K562 (cell line): Measurements from ENCODE around the gene CTSW. TPM values are rescaled to one million over a fixed set of nuclear protein-coding genes. Genes with fewer than 3 reads are reported as not detected.

Experiments
- ASH1L ChIP-seq: fragments of 450-650 bp; IDR thresholded peaks from 2 replicates; pipeline ENCODE4 v1.6.1; 2018; ENCODE audit warnings: borderline replicate concordance, mild to moderate bottlenecking, low read depth; ENCODE audit not compliant: partially characterized antibody
- ATF7 ChIP-seq: fragments of 450-650 bp; IDR thresholded peaks from 2 replicates; pipeline ENCODE4 v1.7.1; 2014; ENCODE audit warnings: mild to moderate bottlenecking, moderate library complexity
- BHLHE40 ChIP-seq: IDR thresholded peaks from 2 replicates; pipeline ENCODE4 v1.6.1; 2011; ENCODE audit warnings: low read length, improper control_type of control experiment
- BRD9 ChIP-seq: fragments of 450-650 bp; IDR thresholded peaks from 2 replicates; pipeline ENCODE4 v1.6.1; 2018; ENCODE audit warnings: low read depth; ENCODE audit not compliant: partially characterized antibody
- HDAC3 ChIP-seq: fragments of 450-650 bp; IDR thresholded peaks from 2 replicates; pipeline ENCODE4 v1.6.1; 2018; ENCODE audit warnings: borderline replicate concordance, mild to moderate bottlenecking, moderate library complexity; ENCODE audit not compliant: partially characterized antibody
- HDGF ChIP-seq: fragments of 450-650 bp; IDR thresholded peaks from 2 replicates; pipeline ENCODE4 v1.6.1; 2016
- HMGN3 ChIP-seq: IDR thresholded peaks from 2 replicates; pipeline ENCODE4 v1.6.1; 2011; ENCODE audit warnings: borderline replicate concordance, low read depth, mild to moderate bottlenecking, mixed read lengths, low read length; ENCODE audit not compliant: insufficient read length; ENCODE audit errors: extremely low read depth
- MAFK ChIP-seq: IDR thresholded peaks from 2 replicates; pipeline ENCODE4 v1.6.1; 2011; ENCODE audit warnings: low read length, improper control_type of control experiment
- MTF1 ChIP-seq: fragments of 250-450 bp; sonication (Bioruptor Pico); IDR thresholded peaks from 2 replicates; pipeline ENCODE4 v1.9.0; 2021; ENCODE audit warnings: moderate library complexity, mild to moderate bottlenecking, inconsistent platforms, borderline replicate concordance
- NFRKB ChIP-seq: fragments of 450-650 bp; IDR thresholded peaks from 2 replicates; pipeline ENCODE4 v1.6.1; 2016; ENCODE audit warnings: low read depth
- PCBP2 ChIP-seq: fragments of 200-400 bp; formaldehyde crosslinking; IDR thresholded peaks from 2 replicates; pipeline ENCODE4 v1.6.1; 2018; ENCODE audit warnings: low read length, low read depth, mild to moderate bottlenecking, moderate library complexity; ENCODE audit not compliant: poor library complexity, severe bottlenecking
- RBM39 ChIP-seq: fragments of 200-400 bp; formaldehyde crosslinking; optimal IDR thresholded peaks from 2 replicates; pipeline ENCODE3; 2018; ENCODE audit warnings: low read depth, low read length
- SIN3B ChIP-seq: fragments of 450-650 bp; IDR thresholded peaks from 2 replicates; pipeline ENCODE4 v1.6.1; 2017; ENCODE audit warnings: low read depth, mild to moderate bottlenecking, moderate library complexity
- SMARCE1 ChIP-seq: fragments of 450-650 bp; IDR thresholded peaks from 2 replicates; pipeline ENCODE4 v1.7.1; 2016; ENCODE audit warnings: mild to moderate bottlenecking
- ZNF589 ChIP-seq: fragments of 200-800 bp; sonication (Bioruptor generic); IDR thresholded peaks from 2 replicates; pipeline ENCODE4 v1.6.1; 2016; ENCODE audit warnings: low read depth, missing genetic modification characterization, missing compliant biosample characterization
- ZNF696 ChIP-seq: fragments of 250-450 bp; sonication (Bioruptor Pico); conservative IDR thresholded peaks from 2 replicates; pipeline ENCODE4 v1.4.0; 2020; ENCODE audit warnings: mild to moderate bottlenecking, moderate library complexity
- polyA plus RNA-seq, 8 experiments: library from polyadenylated mRNA; depleted of rRNA in 4 of 8; stranded (reverse) in 5 of 8; unstranded in 3 of 8; fragments of >200 nt; fragmentation: Nextera tagmentation in 2 of 8; fragmentation: Illumina TruSeq in 1 of 8; extraction: Ambion mirVana in 2 of 8; extraction: Trizol in 1 of 8; gene quantifications; 2 replicates each; pipeline versions ENCODE4 v1.2.1 to v1.2.3, GENCODE V29; 2011 to 2014; ENCODE audit warnings: inconsistent platforms in 1 of 8, missing spikeins in 1 of 8
- total RNA-seq, 7 experiments: library from RNA; depleted of rRNA in 6 of 7; stranded (reverse); fragments of >200 nt in 6 of 7; fragmentation: Illumina TruSeq in 2 of 7; extraction: Trizol in 2 of 7; gene quantifications; 2 replicates each; pipeline versions ENCODE4 v1.2.1 to v1.2.3, GENCODE V29; 2011 to 2021; ENCODE audit warnings: low replicate concordance in 1 of 7
- TF ChIP-seq, protein P1 (sequence below): sonication (generic); formaldehyde crosslinking; IDR thresholded peaks from 2 replicates; pipeline ENCODE4 v1.9.0; 2022; ENCODE audit warnings: mild to moderate bottlenecking, missing genetic modification reagents
- TF ChIP-seq, protein P2 (sequence below): fragments of 250-450 bp; sonication (Bioruptor Pico); IDR thresholded peaks from 2 replicates; pipeline ENCODE4 v1.6.1; 2021; ENCODE audit warnings: mild to moderate bottlenecking
- TF ChIP-seq, protein P3 (sequence below): fragments of 250-450 bp; sonication (Bioruptor Pico); IDR thresholded peaks from 2 replicates; pipeline ENCODE4 v1.8.0; 2022; ENCODE audit warnings: moderate library complexity, mild to moderate bottlenecking, inconsistent platforms
- TF ChIP-seq, protein P4 (sequence below), 3 experiments: IDR thresholded peaks in 2 of 3; conservative IDR thresholded peaks in 1 of 3; 2 replicates each; pipeline ENCODE4 v1.5.1; 2011 to 2012; ENCODE audit warnings: low read length in 3 of 3, mild to moderate bottlenecking in 3 of 3, control low read depth in 2 of 3, improper control_type of control experiment in 1 of 3, inconsistent platforms in 1 of 3, low read depth in 1 of 3, mixed read lengths in 1 of 3, moderate library complexity in 1 of 3; ENCODE audit not compliant: insufficient read depth in 2 of 3
- TF ChIP-seq, protein P5 (sequence below): fragments of 150-350 bp; conservative IDR thresholded peaks from 2 replicates; pipeline ENCODE4 v1.6.1; 2014; ENCODE audit warnings: low read length
- TF ChIP-seq, protein P6 (sequence below): sonication (generic); formaldehyde crosslinking; IDR thresholded peaks from 2 replicates; pipeline ENCODE4 v1.5.0; 2020; ENCODE audit warnings: missing genetic modification reagents

CTSW gene
- total and polyA plus RNA-seq, 9 of the 15 experiments (the other 6 are each of a cell fraction or from before 2014, with no cell fraction given), result 0.04 TPM; not detected in 8

DNA sequence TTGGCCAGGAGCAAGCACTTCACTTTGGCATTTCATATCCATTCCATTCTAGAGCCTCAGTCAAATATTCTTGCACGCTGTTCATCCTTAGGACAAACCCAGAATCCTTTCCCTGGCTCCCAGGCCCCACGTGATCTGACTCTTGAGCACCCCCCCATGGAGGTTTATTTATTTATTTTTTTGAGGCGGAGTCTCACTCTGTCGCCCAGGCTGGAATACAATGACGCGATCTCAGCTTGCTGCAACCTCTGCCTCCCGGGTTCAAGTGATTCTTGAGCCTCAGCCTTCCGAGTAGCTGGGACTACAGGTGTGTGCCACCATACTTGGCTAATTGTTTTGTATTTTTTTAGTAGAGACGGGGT lies 52.9 kb downstream of the CTSW start (continued):
- TF ChIP-seq, protein P1, sequence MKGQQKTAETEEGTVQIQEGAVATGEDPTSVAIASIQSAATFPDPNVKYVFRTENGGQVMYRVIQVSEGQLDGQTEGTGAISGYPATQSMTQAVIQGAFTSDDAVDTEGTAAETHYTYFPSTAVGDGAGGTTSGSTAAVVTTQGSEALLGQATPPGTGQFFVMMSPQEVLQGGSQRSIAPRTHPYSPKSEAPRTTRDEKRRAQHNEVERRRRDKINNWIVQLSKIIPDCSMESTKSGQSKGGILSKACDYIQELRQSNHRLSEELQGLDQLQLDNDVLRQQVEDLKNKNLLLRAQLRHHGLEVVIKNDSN (CRISPR knock-in tag), result peak; percentile 90
- TF ChIP-seq RBM39, result no peak
- TF ChIP-seq ZNF696 (CRISPR knock-in tag), result no peak
- TF ChIP-seq HMGN3, result no peak
- no peak for TF ChIP-seq PCBP2
- peak; percentile 36; the same call in 1 of the 2 replicates for TF ChIP-seq ATF7
- TF ChIP-seq, protein P2, sequence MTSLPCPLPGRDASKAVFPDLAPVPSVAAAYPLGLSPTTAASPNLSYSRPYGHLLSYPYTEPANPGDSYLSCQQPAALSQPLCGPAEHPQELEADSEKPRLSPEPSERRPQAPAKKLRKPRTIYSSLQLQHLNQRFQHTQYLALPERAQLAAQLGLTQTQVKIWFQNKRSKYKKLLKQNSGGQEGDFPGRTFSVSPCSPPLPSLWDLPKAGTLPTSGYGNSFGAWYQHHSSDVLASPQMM (CRISPR knock-in tag), result no peak
- no peak for TF ChIP-seq HDGF
- TF ChIP-seq, protein P3, sequence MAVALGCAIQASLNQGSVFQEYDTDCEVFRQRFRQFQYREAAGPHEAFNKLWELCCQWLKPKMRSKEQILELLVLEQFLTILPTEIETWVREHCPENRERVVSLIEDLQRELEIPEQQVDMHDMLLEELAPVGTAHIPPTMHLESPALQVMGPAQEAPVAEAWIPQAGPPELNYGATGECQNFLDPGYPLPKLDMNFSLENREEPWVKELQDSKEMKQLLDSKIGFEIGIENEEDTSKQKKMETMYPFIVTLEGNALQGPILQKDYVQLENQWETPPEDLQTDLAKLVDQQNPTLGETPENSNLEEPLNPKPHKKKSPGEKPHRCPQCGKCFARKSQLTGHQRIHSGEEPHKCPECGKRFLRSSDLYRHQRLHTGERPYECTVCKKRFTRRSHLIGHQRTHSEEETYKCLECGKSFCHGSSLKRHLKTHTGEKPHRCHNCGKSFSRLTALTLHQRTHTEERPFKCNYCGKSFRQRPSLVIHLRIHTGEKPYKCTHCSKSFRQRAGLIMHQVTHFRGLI (CRISPR knock-in tag), result no peak
- no peak for TF ChIP-seq BRD9
- TF ChIP-seq, protein P4, sequence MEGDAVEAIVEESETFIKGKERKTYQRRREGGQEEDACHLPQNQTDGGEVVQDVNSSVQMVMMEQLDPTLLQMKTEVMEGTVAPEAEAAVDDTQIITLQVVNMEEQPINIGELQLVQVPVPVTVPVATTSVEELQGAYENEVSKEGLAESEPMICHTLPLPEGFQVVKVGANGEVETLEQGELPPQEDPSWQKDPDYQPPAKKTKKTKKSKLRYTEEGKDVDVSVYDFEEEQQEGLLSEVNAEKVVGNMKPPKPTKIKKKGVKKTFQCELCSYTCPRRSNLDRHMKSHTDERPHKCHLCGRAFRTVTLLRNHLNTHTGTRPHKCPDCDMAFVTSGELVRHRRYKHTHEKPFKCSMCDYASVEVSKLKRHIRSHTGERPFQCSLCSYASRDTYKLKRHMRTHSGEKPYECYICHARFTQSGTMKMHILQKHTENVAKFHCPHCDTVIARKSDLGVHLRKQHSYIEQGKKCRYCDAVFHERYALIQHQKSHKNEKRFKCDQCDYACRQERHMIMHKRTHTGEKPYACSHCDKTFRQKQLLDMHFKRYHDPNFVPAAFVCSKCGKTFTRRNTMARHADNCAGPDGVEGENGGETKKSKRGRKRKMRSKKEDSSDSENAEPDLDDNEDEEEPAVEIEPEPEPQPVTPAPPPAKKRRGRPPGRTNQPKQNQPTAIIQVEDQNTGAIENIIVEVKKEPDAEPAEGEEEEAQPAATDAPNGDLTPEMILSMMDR (IDR thresholded peaks at IDR 0.05 in 2 of 3, conservative IDR thresholded peaks at IDR 0.05 in 1 of 3; ENCODE audit: insufficient read depth in 2 of 3, low read depth in 1 of 3, low read length in 3 of 3), result peak; percentile 26 to 49 (median 42); a peak in 4 of 6 replicates
- no peak for TF ChIP-seq MTF1 (CRISPR knock-in tag)
- TF ChIP-seq, protein P5, sequence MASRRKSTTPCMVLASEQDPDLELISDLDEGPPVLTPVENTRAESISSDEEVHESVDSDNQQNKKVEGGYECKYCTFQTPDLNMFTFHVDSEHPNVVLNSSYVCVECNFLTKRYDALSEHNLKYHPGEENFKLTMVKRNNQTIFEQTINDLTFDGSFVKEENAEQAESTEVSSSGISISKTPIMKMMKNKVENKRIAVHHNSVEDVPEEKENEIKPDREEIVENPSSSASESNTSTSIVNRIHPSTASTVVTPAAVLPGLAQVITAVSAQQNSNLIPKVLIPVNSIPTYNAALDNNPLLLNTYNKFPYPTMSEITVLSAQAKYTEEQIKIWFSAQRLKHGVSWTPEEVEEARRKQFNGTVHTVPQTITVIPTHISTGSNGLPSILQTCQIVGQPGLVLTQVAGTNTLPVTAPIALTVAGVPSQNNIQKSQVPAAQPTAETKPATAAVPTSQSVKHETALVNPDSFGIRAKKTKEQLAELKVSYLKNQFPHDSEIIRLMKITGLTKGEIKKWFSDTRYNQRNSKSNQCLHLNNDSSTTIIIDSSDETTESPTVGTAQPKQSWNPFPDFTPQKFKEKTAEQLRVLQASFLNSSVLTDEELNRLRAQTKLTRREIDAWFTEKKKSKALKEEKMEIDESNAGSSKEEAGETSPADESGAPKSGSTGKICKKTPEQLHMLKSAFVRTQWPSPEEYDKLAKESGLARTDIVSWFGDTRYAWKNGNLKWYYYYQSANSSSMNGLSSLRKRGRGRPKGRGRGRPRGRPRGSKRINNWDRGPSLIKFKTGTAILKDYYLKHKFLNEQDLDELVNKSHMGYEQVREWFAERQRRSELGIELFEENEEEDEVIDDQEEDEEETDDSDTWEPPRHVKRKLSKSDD, result no peak
- TF ChIP-seq, protein P6, sequence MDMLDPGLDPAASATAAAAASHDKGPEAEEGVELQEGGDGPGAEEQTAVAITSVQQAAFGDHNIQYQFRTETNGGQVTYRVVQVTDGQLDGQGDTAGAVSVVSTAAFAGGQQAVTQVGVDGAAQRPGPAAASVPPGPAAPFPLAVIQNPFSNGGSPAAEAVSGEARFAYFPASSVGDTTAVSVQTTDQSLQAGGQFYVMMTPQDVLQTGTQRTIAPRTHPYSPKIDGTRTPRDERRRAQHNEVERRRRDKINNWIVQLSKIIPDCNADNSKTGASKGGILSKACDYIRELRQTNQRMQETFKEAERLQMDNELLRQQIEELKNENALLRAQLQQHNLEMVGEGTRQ (CRISPR knock-in tag), result peak; percentile 93
- no peak for TF ChIP-seq NFRKB
- no peak for TF ChIP-seq ZNF589 (CRISPR knock-in tag)
- TF ChIP-seq SIN3B, result no peak
- no peak for TF ChIP-seq MAFK
- peak; percentile 31; the same call in 1 of the 2 replicates for TF ChIP-seq BHLHE40
- TF ChIP-seq HDAC3, result no peak
- TF ChIP-seq ASH1L, result no peak
- no peak for TF ChIP-seq SMARCE1
